SW480 (cell line): ENCODE data around the gene AMBP.

ENCODE experiments used
- DNase-seq: peaks from one replicate; pipeline ENCODE4 v3.0.0-alpha.2; 2016; ENCODE audit warnings: low spot score

The AMBP gene

DNA sequence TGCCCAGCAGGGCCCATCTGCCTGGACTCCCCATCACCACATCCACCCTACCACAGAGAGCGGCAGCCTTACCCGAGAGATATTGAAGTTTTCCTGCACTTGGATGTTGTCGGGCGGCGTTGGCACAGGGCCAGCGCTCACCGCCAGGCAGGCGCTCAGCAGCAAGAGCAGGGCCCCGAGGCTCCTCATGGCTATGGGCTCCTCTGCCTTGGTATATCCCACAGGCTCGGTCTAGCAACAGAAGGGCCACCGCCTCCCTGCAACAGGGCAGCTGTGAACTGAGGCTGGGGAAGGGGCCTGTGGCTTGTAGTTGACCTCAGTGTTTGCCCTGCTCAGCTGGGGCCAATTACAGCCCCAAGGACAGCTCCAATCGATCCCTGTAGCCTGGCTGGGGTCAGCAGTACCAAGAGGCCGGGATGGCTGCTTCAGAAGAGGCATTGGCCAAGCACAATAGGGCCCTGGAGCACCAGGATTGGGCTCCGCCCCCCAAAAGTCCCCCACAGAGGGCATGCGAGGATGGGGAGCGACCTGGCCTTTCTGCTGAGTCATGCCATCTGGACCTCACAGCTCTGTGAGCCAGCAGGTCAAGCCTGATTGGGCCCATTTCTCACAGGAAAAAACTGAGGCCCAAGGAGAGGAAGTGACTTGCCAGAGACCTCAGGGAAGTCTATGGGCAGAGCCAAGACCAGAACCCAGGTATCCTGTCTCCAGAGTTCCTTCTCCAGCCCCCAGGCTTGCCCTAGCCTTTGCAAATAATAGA lies at the start of gene AMBP:
Gene AMBP, minus strand, starts transcription at position 280 of the 760 bp plus-strand sequence. Its CDS starts 91 bp downstream, at position 189.
- no peak for DNase-seq

DNA sequence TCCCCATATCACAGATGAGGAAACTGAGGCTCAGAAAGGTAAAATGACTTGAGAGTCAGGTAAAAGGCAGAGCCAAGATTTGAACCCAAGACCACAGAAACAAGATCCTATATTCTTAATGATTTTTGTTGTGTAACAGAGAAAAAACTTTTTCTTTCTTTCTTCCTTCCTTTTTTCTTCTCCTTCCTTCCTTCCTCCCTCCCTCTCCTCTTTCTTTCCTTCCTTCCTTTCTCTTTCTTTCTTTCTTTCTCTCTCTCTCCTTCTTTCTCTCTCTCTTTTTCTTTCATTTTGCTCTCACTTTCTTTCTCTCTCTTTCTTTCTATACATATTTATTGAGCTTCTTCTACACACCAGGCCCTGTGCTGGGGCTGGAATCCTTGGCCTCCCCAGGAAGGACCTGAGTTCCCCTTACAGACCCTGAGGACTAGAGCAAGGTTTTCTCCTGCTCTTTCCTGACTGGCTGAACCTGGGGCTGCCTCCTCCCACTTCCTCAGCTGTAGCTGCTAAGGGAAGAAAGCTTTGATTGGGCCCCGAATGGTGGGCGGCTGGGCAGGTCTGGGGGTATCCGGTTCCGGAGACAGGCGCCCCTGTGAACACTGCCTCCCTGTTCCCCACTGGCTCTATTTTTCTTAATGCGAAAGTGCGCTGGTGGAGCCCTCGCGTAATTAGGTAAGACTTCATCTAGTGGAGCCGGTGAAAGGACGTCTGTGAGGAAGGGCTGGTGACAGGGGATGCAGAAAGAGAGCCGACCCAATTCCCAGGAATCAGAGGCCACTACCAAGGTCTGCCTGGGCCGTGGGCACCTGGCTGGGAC lies 48.4 kb upstream of the AMBP start:
- DNase-seq: no peak

DNA sequence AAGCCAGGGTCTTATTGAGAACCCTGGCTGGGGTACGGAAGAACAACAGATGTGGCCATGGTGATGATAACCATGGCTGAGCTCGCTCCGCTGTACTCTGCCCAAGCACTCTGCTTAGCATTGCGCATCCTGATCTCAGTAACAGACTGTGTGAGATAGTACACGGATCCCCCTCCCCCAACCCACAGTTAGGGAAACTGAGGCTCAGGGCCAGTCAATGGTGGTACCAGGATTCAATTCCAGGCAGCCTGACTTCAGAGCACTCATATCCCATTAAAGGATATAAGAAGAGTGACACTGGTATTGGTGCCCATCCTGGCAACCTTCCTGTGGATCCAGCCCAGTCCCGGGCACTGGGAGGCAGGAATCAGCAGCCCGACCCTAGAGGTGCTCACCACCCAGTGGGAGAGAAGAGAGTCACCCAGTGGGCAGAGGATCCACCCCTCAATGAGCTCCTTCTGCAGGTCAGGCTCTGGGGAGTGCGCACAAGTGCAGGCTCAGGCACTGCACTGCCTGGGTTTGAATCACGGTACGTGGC lies 47.4 kb upstream of the AMBP start:
- DNase-seq: no peak

GRCh38 chr9:114124666-114125475 lies 46.8 kb upstream of the AMBP start:
- DNase-seq: no peak

DNA sequence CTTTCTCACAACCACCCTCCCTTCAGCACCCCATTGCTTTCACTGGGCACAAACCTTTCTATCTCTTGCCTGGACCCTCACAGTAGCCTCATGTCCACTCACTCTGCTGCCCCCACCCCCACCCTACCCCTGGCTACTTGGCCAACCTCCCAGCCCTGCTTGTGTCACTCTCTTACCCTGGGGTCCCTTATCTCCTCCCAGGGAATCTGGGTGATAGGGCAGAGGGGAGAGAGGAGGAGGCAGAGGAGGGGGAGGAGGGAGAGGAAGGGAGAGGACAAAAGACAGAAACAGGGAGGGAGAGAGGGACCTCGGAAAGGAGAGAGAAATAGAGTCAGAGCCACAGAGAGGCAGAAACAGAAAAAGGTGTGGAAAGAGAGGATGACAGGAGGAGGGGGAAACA lies 46.0 kb upstream of the AMBP start:
- DNase-seq: no peak

DNA sequence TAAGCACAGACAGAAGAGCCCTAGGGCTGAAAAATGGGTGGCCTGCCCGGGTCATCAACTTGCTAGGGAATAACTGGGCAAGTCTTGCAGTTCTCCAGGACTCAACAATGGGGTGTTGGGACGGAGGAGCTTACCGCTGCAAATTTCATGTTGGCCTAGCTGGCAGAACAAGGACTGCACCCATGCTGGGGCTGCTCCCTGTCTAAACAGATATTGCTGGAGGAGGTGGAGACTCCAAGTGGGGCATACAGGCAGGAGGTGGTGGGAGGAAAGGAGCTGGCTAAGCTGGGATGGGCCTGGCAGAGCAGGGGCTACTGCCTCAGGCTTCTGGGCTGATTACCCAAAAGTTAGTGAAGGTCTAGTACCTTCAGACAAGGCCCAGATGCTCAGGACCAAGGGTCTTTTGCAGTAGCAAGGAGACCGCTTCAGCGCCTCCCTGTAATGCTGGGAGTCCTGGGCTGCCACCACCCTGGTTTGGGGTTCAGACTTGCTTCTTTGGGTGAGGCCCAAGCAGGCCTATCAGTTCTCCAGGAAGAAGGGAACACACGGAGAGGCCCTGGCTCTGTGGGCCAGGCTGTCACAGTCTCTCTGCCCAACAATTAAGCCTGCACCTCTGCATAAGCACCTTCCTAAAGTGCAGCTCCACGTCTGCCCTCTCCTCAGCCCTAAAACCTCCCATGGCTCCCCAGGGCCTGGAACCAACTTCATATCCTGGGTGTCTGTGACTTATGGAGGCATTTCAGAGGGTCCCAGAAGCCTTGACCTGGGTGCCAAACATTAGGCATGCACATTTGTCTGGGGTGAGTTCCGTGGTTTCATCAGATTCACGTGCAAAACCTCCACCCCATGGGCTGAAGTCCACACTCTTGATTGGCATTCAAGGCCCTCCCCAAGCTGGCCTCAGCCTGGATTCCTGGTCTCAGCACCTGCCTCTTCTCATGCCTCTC lies 45.2 kb upstream of the AMBP start:
- no peak for DNase-seq

- DNase-seq: no peak
Measured at GRCh38 chr9:114122136-114123027, 44.3 kb upstream of the AMBP start.

GRCh38 chr9:114121227-114122135 lies 43.4 kb upstream of the AMBP start:
- no peak for DNase-seq

DNA sequence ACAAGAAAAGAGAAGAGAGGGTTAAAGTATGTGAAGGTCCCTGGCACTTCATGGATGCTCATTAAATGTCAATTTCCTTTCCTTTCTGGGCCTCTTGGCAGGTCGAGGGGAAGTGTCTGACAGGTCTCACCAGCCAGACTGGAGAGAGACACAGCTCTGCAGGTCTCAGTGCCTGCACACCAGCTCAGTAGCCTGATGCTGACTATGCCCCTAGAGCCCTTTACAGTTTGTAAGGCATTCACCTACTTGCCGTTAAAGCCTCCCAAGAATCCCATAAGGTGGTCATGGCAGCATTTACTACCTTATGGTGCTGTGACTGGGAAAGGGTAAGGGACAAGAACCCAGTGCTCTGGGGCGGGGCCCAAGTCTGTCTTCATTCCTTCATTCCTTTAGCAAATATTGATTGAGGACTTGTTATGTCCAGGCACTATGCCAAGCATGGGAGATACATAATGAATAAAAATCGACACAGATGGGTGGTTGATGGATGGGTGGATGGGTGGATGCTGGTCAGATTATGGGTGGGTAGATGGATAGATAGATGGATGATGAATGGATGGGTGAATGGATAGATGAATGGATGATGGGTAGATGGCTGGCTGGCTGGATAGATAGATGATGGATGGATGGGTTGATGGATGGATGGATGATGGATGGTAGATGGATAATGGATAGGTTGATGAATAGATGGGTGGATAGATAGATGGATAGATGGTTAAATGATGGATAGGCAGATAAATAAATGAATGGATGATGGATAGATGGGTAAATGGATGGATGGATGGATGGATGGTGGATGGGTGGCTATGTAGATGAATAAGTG lies 42.3 kb upstream of the AMBP start:
- no peak for DNase-seq

DNA sequence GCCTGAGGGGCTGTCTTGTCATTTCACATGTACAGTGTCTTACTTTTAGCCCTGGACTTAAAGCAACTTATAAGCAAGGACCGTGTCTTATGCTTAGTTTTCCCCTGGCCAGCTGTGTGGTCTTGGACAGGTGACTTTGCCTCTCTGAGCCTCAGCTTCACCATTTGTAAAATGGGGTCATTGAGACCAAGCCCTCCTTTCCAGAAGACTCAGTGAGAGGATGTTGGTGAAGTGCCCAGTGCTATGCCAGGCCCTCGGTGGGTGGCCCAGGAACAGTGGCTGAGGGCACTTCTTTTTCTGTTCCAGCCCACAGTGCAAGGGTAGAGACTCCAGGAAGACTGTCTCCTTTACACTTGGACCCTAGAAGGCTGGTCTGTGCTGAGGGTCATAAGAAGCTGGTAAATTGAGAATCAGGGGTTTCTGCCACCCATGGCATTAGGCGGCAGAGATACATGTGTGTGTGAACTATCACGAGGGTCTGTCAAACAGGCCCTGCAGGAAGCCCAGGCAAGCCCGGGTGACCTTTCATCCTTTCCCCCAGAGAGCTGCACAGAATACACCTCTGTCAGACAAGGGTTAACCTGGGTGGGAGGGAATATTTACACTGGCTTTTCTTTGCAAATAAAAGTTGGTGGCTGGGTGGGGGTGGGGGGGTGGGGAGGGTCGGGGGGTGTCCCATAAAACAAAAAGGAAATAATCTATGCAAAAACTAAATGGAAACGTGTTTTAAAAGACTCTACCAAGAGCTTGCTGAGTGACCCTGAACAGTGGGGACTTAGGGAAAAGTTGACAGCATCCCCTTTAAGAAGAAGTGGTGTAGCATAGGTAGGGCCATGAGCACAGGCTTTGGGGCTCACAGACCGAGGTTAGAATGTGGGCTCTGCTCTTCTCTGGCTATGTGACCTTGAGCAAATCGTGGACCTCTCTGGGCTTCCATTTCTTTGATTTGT lies 41.4 kb upstream of the AMBP start:
- DNase-seq: no peak

GRCh38 chr9:114117996-114118830 lies 40.1 kb upstream of the AMBP start:
- peak; percentile 10 for DNase-seq

DNA sequence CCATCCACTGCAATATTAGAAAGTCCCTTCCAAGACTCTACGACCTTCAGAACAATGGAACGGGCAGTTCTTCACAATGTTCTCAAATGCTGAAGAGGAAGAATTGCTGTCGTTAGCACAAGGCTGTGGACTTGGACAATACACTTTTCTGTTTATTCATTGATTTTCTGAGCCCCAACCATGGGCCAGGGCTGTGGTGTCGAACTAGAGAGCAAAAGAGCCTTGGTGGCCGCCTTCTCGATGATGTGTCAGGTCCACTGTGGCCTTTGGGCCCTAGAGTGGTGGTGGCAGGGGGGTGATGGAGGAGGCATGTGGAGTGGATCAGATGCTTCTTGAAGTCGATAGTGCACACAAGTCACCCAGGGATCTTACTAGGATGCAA lies 39.5 kb upstream of the AMBP start:
- DNase-seq: no peak

- no peak for DNase-seq
Measured at GRCh38 chr9:114116126-114116747, 38.1 kb upstream of the AMBP start.

- DNase-seq: no peak
Measured at GRCh38 chr9:114115654-114116125, 37.6 kb upstream of the AMBP start.

DNA sequence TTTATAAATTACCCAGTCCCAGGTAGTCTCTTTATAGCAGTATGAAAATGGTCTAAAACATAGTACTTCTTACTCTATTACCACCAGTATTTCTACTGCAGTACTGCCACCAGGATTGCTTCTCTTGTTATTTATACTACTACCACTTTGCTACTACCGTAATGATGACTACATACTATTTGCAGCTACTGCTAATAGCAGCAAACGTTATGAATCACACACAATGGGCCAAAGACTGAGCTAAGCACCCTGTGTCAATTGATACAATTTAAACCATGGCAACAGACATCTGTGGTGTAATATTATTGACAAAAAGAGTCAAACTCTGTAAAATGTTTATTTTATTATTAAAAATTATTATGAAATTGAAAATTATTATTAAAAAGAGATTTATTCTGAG lies 36.3 kb upstream of the AMBP start:
- DNase-seq: no peak
